Astrocyte of the spinal cord (primary cell): Measurements from ENCODE around the gene ZNF579.
A peak's percentile ranks its signal among the peaks of the same experiment; 100 is the strongest.
"Not testable (repeated sequence)": the region's sequence is repeated elsewhere in the genome, so short reads cannot be mapped to it uniquely, and the experiment has no call there.

Experiments used
- DNase-seq: peaks from one replicate; pipeline ENCODE4 v3.0.0; 2011; ENCODE audit warnings: low read depth, low spot score
- H3K4me3 ChIP-seq: 2 replicates; pipeline ENCODE4 v1.5.1; 2011; ENCODE audit warnings: low read depth, mild to moderate bottlenecking, low read length, moderate library complexity
- CTCF ChIP-seq: IDR thresholded peaks from 2 replicates; pipeline ENCODE4 v1.5.1; 2012; ENCODE audit warnings: low read depth, mild to moderate bottlenecking, low read length, inconsistent platforms
- in situ Hi-C: cut with HindIII; loops from 2 replicates; pipeline ENCODE4 v1.10.0; 2017; ENCODE audit warnings: low sequenced_read_pairs

ZNF579 gene

GRCh38 chr19:55536366-55536765 lies 44.3 kb downstream of the ZNF579 start:
- DNase-seq = no peak
- H3K4me3 ChIP-seq = no peak overlapping the region
- in situ Hi-C loops = no loop called here
- no peak for TF ChIP-seq CTCF

- H3K4me3 ChIP-seq = no peak overlapping the region
- no peak for DNase-seq
- TF ChIP-seq CTCF = no peak
- in situ Hi-C loops = no loop called here
Measured at GRCh38 chr19:55535965-55536350, 44.7 kb downstream of the ZNF579 start.

- H3K4me3 ChIP-seq = no peak overlapping the region
- no peak for DNase-seq
- TF ChIP-seq CTCF = no peak
- in situ Hi-C loops = no loop called here
Measured at GRCh38 chr19:55535173-55535964, 45.3 kb downstream of the ZNF579 start.

GRCh38 chr19:55534280-55534679 lies 46.4 kb downstream of the ZNF579 start:
- DNase-seq, H3K4me3 ChIP-seq, in situ Hi-C loops: not testable (repeated sequence)

GRCh38 chr19:55530996-55531395 lies 49.7 kb downstream of the ZNF579 start:
- in situ Hi-C loops = no loop called here
- DNase-seq = no peak
- H3K4me3 ChIP-seq = no peak overlapping the region
- no peak for TF ChIP-seq CTCF

- no peak for TF ChIP-seq CTCF
- no peak for DNase-seq
- no peak overlapping the region for H3K4me3 ChIP-seq
- in situ Hi-C loops = no loop called here
Measured at GRCh38 chr19:55529636-55530234, 50.9 kb downstream of the ZNF579 start.

GRCh38 chr19:55528030-55528803 lies 52.4 kb downstream of the ZNF579 start:
- peak; percentile 28 for TF ChIP-seq CTCF
- in situ Hi-C loops = no loop called here
- H3K4me3 ChIP-seq = no peak overlapping the region
- peak; percentile 19 for DNase-seq
